HG03135 (cell line): ENCODE measurements around the gene ZCCHC24.

Experiments
- ATAC-seq: cut with Tn5 transposase; IDR thresholded peaks from one replicate; pipeline ENCODE4 v1.9.1; 2021; ENCODE audit warnings: mild to moderate bottlenecking, moderate library complexity; ENCODE audit not compliant: unreplicated experiment

ZCCHC24 gene

DNA sequence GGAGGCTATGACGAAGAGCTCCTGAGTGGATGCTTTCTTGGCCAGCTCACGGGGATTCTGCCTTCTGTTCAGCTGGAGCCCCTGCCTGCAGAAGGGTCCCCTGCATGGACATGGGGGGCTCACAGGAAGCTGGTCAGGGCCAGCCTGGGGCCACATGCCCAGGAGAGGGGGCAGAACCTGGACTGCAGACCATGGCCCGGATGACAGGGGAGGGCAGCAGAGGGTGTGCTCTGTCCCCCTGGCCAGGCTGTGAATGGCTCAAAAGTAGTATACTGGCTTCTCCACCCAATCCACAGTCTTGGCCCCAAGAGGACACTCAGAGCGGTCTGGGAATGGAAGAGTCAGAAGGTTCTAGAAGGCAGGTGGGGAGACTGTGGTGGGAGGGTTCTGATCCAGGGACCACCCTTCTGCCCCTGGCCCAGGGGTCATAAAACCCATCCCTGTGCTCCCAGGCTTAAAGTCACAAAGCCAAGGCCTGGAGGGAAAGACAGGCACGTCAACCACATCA, 57.9 kb downstream of the ZCCHC24 start:
- ATAC-seq, result no peak

DNA sequence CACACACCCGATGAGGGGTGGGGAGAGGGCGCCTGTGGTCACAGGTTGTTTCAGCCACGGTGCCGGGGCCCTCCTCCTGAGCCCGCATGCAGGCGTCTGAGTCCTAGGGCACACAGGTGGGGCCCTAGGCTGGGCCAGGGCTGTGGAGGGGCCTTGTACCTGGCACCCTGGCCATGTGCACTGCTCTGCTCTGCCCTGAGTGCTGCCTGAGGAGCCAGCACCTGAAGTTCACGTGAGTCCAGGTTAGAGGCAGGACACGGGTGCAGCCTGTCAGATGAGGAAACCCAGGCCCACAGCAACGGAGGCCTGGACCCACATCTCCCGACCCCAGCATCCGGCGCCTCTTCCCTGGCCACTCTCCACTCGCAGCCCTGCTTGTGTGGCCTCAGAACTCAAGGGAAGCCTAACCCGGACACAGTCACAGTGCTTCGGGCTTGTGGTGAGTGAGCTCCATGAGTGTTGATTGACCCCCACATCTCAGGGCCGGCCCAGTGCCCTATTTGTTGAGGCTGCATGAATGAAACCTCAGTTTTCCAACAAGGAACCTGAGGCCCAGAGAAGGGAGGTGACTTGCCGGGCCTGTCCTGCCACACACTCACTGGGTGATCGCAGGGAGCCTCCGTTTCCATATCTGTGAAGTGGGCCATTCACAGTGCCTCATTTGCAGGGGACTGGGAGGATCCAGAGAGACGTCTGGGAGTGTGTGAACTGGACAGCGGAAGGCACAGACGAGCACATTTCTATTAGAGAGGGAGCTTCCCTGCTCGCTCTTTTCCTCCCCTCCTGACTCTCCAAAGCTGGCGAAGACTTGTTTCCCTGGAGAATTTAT, 58.6 kb downstream of the ZCCHC24 start:
- ATAC-seq, result no peak

GRCh38 chr10:79385804-79386531, 59.5 kb downstream of the ZCCHC24 start:
- ATAC-seq, result no peak

GRCh38 chr10:79385392-79385795, 60.0 kb downstream of the ZCCHC24 start:
- ATAC-seq, result no peak

GRCh38 chr10:79384773-79385391, 60.5 kb downstream of the ZCCHC24 start:
- no peak for ATAC-seq

GRCh38 chr10:79383974-79384606, 61.3 kb downstream of the ZCCHC24 start:
- ATAC-seq, result no peak

GRCh38 chr10:79382491-79382941, 62.9 kb downstream of the ZCCHC24 start:
- ATAC-seq, result no peak

DNA sequence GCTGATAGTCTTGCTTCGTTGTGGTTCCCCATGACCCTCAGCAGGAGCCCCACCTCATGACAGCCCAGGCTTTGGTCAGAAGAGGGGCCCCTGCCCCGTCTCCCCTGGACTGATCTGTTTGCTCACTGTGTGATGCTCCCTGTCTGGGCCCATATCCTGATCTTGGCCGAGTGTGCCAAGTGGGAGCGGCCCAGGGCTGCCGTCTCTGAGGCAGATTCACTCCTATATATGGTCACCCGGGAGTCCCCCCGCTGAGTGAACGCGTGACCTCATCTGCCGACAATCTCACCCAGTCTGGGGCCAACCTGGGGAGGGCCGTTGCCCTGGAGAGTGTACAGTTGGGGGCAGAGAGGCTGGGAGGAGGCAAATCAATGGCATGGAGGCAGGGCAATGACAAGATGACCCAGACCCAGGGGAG, 63.6 kb downstream of the ZCCHC24 start:
- no peak for ATAC-seq

GRCh38 chr10:79380946-79381721, 64.3 kb downstream of the ZCCHC24 start:
- no peak for ATAC-seq

DNA sequence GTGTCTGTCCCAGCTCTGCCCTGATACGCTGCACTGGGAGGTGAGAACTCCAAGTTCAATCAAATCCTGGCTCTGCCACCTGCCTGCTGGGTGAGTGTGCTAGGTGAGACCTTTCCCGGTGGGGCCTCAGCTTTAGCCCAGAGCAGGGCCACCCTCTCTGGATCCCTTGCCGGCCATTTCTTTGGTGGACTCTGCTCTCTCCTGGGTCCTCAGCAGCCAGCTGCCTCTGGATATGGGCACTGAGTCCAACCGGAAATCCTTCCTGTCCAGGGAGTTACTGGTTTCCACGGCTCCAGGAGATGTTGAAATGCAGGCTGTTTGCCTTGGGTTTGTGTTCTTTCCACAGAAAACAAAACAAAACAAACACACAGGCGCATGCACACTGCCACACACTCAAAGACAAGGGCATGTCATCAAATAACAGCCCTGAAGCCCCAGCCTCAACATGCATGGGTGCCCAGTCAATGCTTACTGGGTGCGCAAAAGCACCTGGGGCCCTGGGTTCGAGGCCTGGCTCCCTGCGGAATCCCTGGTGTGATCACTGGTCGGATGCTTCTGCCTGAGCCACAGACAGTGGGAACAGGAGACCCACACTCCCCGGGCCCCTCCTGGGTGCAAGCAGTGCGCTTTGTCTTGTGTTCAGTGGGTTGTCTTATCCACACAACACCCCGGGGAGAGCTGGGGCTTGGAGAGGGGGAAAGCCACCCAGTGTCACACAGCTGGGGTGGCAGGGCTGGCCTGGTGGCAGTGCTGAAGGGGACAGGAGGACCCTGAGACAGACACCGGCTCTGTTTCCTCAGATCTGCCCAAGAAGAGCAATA, 65.1 kb downstream of the ZCCHC24 start:
- ATAC-seq, result no peak

DNA sequence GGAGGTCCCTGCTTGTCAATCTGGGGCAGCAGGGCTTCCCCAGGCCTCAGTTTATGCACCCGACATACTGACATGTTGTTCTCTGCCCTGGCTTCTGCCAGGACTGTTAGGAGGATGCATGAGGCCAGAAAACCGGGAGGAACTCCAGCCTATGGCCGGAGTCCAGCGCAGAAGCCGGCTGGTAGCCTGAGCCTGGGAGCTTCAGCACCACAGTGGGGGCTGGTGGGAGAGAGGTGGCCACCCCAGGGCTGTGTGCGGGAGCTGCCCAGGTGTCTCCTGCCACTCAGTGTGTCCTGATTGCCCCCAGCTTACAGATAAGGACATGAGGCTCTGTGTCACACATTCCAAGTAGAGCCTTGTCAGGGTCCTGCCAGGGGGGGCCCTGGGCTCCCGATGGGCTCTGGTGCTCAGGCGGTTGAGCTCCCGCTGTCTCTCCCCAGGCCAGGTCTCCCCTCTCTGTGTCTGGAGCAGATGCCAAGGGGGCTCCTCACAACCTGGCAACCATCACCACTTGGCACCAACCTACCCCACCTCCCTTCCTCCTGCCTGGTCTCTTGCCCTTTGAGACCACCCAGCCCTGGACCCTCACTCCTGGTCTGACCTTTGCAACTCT, 65.8 kb downstream of the ZCCHC24 start:
- no peak for ATAC-seq

GRCh38 chr10:79378647-79379511, 66.5 kb downstream of the ZCCHC24 start:
- ATAC-seq, result no peak

DNA sequence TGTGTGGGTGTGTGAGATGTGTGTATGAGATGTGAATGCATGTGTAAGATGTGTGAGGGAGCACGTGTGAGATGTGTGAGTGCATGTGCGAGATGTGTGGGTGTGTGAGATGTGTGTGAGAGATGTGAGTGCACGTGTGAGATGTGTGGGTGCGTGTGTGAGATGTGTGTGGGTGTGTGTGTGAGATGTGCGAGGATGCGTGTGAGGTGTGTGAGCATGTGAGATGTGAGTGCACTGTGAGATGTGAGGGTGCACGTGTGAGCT, 67.1 kb downstream of the ZCCHC24 start:
- no peak for ATAC-seq

DNA sequence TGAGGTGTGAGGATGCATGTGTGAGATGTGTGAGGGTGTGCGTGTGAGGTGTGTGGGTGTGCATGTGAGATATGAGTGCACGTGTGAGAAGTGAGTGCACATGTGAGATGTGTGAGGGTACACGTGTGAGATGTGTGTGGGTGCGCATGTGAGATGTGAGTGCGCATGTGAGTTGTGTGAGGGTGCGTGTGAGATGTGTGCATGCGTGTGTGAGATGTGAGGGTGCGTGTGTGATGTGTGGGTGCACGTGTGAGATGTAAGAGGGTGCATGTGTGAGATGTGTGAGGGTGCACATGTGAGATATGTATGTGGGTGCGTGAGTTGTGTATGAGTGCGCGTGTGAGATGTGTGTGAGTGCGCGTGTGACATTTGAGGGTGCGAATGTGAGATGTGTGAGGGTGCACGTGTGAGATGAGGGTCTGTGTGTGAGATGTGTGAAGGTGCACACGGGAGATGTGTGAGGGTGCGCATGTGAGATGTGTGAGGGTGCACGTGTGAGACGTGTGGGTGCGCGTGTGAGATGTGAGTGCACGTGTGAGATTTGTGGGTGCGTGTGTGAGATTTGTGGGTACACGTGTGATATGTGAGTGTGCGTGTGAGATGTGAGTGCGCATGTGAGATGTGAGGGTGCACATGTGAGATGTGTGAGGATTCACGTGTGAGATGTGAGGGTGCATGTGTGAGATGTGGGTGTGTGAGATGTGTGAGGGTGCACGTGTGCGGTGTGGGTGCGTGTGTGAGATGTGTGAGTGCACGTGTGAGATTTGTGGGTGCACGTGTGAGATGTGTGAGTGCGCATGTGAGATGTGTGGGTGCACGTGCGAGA, 67.7 kb downstream of the ZCCHC24 start:
- no peak for ATAC-seq

GRCh38 chr10:79376751-79377556, 68.5 kb downstream of the ZCCHC24 start:
- no peak for ATAC-seq

DNA sequence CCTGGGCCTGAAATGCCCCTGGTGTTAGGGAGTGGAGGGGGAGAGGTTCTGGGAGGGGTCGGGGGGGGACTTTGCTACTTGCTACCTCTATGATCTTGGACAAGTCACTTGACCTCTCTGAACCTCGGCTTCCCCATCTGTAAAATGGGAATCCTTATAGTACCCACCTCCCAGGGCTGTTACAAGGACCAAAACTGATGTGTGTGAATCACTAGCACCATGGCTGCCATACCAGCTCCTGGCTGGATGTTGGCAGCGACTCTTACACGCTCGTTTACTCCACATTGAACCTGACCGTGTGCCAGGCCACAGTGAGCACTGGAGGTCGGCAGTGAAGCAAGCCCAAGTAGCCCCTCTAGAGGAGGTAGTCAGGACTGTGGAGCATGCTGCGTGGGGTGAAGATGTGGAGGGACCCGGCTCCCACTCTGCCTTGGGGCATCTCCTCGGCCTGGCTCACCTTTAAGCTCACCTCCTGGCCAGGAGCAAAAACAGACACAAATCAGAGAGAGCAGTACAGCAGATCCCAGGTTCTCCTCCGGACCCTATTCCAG, 69.3 kb downstream of the ZCCHC24 start:
- ATAC-seq, result no peak
